ENCODE measurements around the gene ASTL.

ASTL gene

DNA sequence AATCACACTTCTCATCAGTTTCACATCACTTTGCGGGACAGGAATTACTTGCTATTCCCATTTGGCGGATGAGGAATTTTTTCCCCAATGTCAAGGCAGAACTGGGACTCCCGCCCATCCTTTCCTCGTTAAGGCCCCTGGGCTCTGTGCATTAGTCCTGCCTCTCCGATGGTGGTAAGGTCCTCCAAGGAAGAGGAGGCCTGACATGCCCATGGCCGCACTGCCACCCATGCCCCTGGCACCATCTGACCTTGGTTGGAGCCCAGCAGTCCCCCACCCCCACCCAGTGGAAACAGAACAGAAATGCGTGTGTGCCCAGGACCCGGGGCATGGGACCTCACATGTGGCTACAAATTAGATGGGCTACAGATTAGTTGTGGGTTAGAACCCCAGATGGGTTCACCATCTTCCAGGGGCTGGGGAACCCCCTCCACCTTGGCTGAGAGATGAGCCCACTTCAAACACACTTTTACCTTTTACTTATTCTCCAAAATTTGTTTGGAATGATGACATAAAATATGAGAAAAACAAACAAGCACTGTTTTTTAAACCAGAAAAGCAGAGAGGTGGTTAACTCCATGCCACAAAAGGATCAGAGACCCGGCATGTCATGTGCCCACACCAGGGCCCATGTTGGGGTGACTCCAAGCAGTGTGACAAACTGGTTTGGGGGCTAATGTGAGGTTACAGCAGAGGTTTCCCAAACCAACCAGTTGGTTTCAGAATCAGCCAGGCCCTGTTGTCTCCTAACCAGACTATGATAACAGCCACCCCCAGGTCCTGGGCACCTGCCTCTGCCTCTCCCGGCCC lies 17.9 kb upstream of the ASTL start:
- ChIA-PET POLR2A (ENCODE audit: low non-redundant PET) (no interaction called here), CTCF (interaction anchor here (0.6 kb wide), 1 partner anchor 84 kb away, joined by 3 read pairs; no protein-coding TSS in a partner anchor)
- TF ChIP-seq, protein P1, sequence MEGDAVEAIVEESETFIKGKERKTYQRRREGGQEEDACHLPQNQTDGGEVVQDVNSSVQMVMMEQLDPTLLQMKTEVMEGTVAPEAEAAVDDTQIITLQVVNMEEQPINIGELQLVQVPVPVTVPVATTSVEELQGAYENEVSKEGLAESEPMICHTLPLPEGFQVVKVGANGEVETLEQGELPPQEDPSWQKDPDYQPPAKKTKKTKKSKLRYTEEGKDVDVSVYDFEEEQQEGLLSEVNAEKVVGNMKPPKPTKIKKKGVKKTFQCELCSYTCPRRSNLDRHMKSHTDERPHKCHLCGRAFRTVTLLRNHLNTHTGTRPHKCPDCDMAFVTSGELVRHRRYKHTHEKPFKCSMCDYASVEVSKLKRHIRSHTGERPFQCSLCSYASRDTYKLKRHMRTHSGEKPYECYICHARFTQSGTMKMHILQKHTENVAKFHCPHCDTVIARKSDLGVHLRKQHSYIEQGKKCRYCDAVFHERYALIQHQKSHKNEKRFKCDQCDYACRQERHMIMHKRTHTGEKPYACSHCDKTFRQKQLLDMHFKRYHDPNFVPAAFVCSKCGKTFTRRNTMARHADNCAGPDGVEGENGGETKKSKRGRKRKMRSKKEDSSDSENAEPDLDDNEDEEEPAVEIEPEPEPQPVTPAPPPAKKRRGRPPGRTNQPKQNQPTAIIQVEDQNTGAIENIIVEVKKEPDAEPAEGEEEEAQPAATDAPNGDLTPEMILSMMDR (conservative IDR thresholded peaks at IDR 0.05; ENCODE audit: low read depth), result no peak
- no peak for DNase-seq (ENCODE audit: low spot score)
- no peak overlapping the region for H3K27ac ChIP-seq

DNA sequence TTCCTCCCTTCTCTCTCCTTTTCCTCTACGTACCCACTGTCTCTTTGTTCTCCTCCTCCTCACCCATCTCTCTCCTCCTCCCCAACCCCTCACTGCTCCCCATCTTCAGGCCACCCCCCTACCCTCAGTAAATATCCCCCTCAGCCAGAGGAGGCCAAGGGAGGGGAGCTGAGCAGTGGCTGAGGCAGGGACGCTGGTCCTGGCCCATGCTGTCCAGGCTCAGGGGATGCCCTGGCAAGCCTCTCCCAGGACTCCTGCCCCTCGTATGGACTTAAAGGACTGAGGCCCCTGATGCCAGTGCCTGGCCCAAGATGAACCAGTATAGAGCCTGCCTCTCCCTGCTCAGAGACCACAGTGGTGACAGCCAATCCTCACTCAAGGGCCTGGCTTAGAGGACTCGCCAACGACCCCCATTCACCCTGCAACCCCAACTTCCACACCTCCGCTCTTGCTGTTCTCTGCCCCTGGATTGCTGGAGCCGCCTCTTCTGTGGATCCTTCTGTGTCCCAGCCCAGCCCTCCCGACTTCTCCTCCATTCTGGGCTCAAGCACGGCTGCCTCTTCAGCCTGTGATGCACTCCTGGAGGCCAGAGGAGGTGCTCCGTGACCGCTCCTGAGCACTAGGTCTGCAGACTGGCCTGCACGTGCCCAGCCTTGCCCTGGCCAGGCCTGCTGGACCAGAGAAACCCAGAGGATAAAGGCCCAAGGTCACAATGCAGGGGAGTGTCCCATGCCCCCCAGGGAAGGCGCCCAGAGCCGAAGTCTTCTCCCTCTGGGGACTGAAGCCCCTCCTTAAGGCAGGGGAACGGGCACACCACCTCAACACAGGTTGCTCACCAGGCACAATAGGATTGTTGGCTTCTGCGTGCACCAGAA lies 16.4 kb upstream of the ASTL start:
- DNase-seq (ENCODE audit: low spot score), result no peak
- ChIA-PET CTCF (no interaction called here), POLR2A (ENCODE audit: low non-redundant PET) (no interaction called here)
- no peak overlapping the region for H3K27ac ChIP-seq
- TF ChIP-seq, protein P1 (conservative IDR thresholded peaks at IDR 0.05; ENCODE audit: low read depth), result no peak

DNA sequence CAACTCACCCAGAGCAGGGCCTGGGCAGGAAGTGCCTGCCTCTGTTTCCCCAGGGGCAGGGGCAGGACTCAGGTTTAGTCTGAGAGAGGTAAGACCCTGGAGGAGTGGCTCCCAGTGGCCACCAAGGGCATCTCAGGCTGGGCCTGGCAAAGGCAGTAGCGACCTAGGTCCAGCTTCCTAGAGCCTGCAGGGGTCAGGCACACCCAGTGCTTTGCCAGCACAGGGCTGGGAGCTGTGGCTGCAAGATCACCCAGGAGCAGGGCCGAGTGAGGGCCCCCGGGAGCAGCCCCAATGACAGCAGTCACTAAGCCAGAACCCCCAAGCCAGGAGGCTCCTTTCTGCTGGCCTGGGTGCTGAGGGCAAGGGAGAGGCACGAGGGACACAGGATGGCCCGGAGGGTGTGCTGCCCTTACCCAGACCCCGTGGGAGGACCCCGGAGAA lies 15.7 kb upstream of the ASTL start:
- no peak for DNase-seq (ENCODE audit: low spot score)
- no peak overlapping the region for H3K27ac ChIP-seq
- ChIA-PET CTCF (no interaction called here), POLR2A (ENCODE audit: low non-redundant PET) (no interaction called here)
- TF ChIP-seq, protein P1 (conservative IDR thresholded peaks at IDR 0.05; ENCODE audit: low read depth), result no peak

DNA sequence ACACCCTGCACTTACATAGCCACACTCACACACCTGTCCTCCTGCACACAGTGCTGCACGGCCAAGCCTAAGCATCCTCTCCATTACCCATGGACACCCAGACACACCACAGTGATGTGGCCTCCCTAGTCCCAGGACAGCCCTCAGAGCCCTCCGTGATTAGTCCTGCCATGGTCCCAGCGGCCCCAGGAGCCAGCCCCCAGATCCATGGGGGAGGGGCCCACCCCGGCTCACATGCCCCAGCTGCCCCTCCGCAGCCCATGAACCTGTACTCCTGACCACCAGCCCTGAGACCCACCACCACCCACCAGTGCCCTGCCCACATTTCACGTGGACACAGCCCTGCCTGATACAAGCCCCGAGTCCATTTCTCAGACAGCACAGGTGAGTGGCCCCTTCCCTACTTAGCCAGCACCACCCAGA lies 15.0 kb upstream of the ASTL start:
- POLR2A ChIA-PET (ENCODE audit: low non-redundant PET), result no interaction called here
- TF ChIP-seq, protein P1 (conservative IDR thresholded peaks at IDR 0.05; ENCODE audit: low read depth), result no peak
- DNase-seq (ENCODE audit: low spot score), result no peak
- no peak overlapping the region for H3K27ac ChIP-seq
- CTCF ChIA-PET, result interaction anchor here (0.5 kb wide), 1 partner anchor 160 kb away, joined by 3 read pairs; no protein-coding TSS in a partner anchor

DNA sequence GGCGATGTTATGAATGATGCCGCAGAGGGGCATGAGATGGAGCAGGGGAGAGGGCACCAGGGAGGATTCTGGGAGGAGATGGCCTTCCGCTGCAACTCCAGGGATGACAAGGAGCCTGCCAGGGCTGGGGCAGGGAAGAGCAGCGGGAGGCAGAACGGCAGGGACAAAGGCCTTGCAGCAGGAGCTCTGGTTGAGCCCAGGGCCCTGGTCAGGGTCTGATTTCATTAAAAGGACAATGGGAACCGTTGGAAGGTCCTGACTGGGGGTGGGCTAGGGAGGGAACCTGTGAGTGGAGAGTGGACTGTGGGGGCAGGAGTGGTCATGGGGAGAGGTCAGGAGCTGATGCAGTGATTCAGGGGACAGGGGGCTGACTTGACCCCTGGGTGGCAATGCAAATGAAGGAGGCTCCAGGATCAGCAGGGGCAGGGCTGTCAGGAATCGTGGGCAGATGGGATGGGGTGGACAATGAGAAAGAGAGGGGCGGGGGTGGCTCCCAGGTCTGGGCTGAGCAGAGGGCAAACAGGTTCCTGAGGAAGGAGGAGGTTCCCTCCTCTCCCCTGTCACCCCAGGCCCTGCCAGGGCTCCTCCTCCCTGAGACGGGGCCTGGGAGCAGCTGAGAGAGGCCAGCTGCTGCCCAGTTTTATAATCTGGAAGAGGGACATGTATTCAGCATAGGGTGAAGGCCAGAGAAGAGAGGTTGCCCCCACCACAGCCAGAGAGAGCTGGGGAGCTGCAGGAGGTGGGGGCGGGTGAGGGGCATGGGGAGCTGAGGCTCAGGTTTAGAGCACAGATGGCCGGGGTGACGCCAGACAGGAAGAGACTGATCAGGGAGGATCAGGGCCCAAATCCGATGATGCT lies 14.2 kb upstream of the ASTL start:
- POLR2A ChIA-PET (ENCODE audit: low non-redundant PET), result interaction anchor here (0.6 kb wide), 1 partner anchor 36 kb away, joined by 4 read pairs; no protein-coding TSS in a partner anchor

More for the DNA sequence above, 14.2 kb upstream of the ASTL start:
- TF ChIP-seq, protein P1 (conservative IDR thresholded peaks at IDR 0.05; ENCODE audit: low read depth), result no peak
- no peak overlapping the region for H3K27ac ChIP-seq
- CTCF ChIA-PET, result interaction anchor here (0.5 kb wide), 1 partner anchor 161 kb away, joined by 3 read pairs; no protein-coding TSS in a partner anchor
- DNase-seq (ENCODE audit: low spot score), result no peak
